ENCODE data around the gene SFR1.

The SFR1 gene, protein sequence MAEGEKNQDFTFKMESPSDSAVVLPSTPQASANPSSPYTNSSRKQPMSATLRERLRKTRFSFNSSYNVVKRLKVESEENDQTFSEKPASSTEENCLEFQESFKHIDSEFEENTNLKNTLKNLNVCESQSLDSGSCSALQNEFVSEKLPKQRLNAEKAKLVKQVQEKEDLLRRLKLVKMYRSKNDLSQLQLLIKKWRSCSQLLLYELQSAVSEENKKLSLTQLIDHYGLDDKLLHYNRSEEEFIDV

DNA sequence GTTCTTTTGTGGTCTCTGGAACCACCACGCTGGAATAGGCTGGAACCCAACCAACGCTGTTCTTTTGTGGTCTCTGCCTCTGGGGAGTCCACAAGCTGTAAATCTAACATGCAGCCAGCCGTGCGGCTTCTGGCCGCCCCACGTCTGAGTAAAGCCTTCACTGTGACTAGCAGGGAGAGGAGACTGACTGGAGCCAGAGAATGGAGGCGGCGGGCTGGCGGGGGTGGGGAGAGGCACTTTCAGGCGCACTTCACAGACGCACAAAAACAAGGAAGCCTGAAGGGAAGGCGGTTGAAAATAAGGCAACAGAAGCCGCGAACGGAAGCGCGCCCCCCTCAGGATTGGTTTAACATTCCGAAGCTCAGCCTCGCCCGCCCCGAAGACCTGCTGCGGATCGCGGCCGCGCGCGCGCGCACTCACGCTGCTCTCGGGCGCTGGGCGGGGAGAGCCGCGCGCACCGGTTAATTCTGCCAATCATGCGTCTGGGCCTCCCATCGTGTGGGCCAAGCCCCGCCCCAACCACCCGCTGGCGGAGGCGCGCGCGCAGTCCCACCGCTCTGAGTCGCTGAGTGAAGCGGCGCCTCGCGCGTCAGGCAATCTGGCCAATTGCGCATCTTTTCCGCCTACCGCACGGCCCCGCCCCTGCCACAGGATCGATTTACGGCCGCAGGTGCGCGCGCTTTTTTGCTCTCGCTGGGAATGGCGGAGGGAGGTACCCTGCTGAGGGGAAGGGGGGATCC lies at the start of gene SFR1:
SFR1 (plus strand) TSS at position 687 of the 740 bp plus-strand sequence; CDS start at position 700, 13 bp downstream.
- peak within 1 kb of the TSS; percentile 29 for H2AFZ ChIP-seq (ENCODE audit: low read length)
- peak within 1 kb of the TSS; percentile 81 for H3K27ac ChIP-seq (ENCODE audit: low read depth, low read length, poor library complexity, severe bottlenecking)
- H3K27me3 ChIP-seq (ENCODE audit: insufficient read depth, low read length): no peaks in the 10 kb centered on the region
- peak within 1 kb of the TSS; percentile 98 for H3K4me2 ChIP-seq (ENCODE audit: low read length)
- peak within 1 kb of the TSS; percentile 90 for H3K4me3 ChIP-seq (ENCODE audit: low read depth, low read length, poor library complexity, severe bottlenecking)
- H3K4me1 ChIP-seq (ENCODE audit: insufficient read depth, low read length, severe bottlenecking): peaks cover 29% of the 10 kb centered on the region
- no peaks in the 10 kb centered on the region for H3K9me3 ChIP-seq (ENCODE audit: low read length)
- no peaks in the 10 kb centered on the region for H4K20me1 ChIP-seq (ENCODE audit: insufficient read depth, low read length)
- H3K36me3 ChIP-seq (ENCODE audit: insufficient read depth, low read length): peaks cover 10% of the 10 kb centered on the region; the same call in 1 of the 2 replicates
- no peaks in the 10 kb centered on the region for H3K79me2 ChIP-seq (ENCODE audit: insufficient read depth, low read length)
- peak within 1 kb of the TSS; percentile 93 for H3K9ac ChIP-seq (ENCODE audit: low read length)
- no peaks in the 10 kb centered on the region for H3K9me2 ChIP-seq (ENCODE audit: low read depth, low read length)
- H3F3A ChIP-seq (ENCODE audit: insufficient read depth, low read length): no peaks in the 10 kb centered on the region
- TF ChIP-seq, protein P1, sequence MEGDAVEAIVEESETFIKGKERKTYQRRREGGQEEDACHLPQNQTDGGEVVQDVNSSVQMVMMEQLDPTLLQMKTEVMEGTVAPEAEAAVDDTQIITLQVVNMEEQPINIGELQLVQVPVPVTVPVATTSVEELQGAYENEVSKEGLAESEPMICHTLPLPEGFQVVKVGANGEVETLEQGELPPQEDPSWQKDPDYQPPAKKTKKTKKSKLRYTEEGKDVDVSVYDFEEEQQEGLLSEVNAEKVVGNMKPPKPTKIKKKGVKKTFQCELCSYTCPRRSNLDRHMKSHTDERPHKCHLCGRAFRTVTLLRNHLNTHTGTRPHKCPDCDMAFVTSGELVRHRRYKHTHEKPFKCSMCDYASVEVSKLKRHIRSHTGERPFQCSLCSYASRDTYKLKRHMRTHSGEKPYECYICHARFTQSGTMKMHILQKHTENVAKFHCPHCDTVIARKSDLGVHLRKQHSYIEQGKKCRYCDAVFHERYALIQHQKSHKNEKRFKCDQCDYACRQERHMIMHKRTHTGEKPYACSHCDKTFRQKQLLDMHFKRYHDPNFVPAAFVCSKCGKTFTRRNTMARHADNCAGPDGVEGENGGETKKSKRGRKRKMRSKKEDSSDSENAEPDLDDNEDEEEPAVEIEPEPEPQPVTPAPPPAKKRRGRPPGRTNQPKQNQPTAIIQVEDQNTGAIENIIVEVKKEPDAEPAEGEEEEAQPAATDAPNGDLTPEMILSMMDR (IDR thresholded peaks at IDR 0.05; ENCODE audit: low read length): peak; percentile 61
- no peak for TF ChIP-seq EZH2 (IDR thresholded peaks at IDR 0.05; ENCODE audit: borderline replicate concordance, low read length)

DNA sequence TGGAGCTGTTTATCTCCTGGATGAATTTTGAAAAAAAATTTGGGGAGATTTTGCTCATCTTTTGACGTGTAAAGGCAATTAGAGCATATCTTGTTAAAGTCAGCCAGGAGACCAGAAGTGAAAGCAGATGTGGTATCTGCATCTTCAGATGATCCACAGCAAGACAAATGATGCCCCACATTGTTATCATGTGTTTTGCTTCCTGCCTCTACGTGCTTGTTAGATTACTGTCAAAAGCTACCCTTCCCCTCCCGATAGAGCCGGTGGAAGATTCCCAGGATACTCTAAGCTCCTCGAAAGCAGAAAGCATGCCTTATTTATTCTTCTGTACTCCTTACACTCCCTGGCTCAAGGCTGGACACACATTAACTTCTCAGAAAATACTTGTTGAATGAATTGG lies 49.2 kb upstream of the SFR1 start:
- H4K20me1 ChIP-seq (ENCODE audit: insufficient read depth, low read length): no peaks in the 10 kb centered on the region
- no peaks in the 10 kb centered on the region for H3K4me1 ChIP-seq (ENCODE audit: insufficient read depth, low read length, severe bottlenecking)
- peaks cover 9% of the 10 kb centered on the region; the same call in 1 of the 2 replicates for H3K27me3 ChIP-seq (ENCODE audit: insufficient read depth, low read length)
- H3K79me2 ChIP-seq (ENCODE audit: insufficient read depth, low read length): no peaks in the 10 kb centered on the region
- no peak overlapping the region for H3K27ac ChIP-seq (ENCODE audit: low read depth, low read length, poor library complexity, severe bottlenecking)
- H3F3A ChIP-seq (ENCODE audit: insufficient read depth, low read length): no peaks in the 10 kb centered on the region
- H3K9me2 ChIP-seq (ENCODE audit: low read depth, low read length): no peaks in the 10 kb centered on the region
- H3K9me3 ChIP-seq (ENCODE audit: low read length): no peaks in the 10 kb centered on the region
- TF ChIP-seq, protein P1 (IDR thresholded peaks at IDR 0.05; ENCODE audit: low read length): no peak
- TF ChIP-seq EZH2 (IDR thresholded peaks at IDR 0.05; ENCODE audit: borderline replicate concordance, low read length): no peak
- no peaks in the 10 kb centered on the region for H3K36me3 ChIP-seq (ENCODE audit: insufficient read depth, low read length)
- H3K4me2 ChIP-seq (ENCODE audit: low read length): no peak overlapping the region
- no peak overlapping the region for H3K9ac ChIP-seq (ENCODE audit: low read length)
- H2AFZ ChIP-seq (ENCODE audit: low read length): no peak overlapping the region
- H3K4me3 ChIP-seq (ENCODE audit: low read depth, low read length, poor library complexity, severe bottlenecking): no peak overlapping the region

DNA sequence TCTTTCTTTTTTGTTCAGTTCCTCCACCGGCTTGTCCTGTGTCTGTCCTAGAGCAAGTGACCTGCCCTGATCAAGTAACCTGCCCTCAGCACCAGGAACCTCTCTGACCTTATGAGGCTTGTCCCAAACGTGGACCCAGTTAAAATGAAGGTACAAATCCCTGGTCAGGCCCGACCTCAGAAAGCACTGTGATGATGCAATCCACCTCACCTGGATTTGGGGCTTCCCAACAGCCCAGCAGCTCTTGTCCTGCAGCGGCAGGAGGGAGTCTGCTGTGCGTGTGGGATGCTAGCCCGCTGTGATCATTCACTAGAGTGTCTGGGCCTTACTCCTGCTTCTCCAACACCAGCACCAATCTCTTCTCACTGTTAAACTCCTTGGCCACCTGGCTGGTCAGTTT lies 47.5 kb upstream of the SFR1 start:
- TF ChIP-seq, protein P1 (IDR thresholded peaks at IDR 0.05; ENCODE audit: low read length): no peak
- TF ChIP-seq EZH2 (IDR thresholded peaks at IDR 0.05; ENCODE audit: borderline replicate concordance, low read length): no peak
- no peaks in the 10 kb centered on the region for H4K20me1 ChIP-seq (ENCODE audit: insufficient read depth, low read length)
- no peaks in the 10 kb centered on the region for H3K36me3 ChIP-seq (ENCODE audit: insufficient read depth, low read length)
- H3K4me2 ChIP-seq (ENCODE audit: low read length): no peak overlapping the region
- H3K4me1 ChIP-seq (ENCODE audit: insufficient read depth, low read length, severe bottlenecking): no peaks in the 10 kb centered on the region
- no peaks in the 10 kb centered on the region for H3K79me2 ChIP-seq (ENCODE audit: insufficient read depth, low read length)
- H3K27me3 ChIP-seq (ENCODE audit: insufficient read depth, low read length): peaks cover 9% of the 10 kb centered on the region; the same call in 1 of the 2 replicates
- H3K9me3 ChIP-seq (ENCODE audit: low read length): no peaks in the 10 kb centered on the region
- no peak overlapping the region for H2AFZ ChIP-seq (ENCODE audit: low read length)
- no peak overlapping the region for H3K9ac ChIP-seq (ENCODE audit: low read length)
- H3K4me3 ChIP-seq (ENCODE audit: low read depth, low read length, poor library complexity, severe bottlenecking): no peak overlapping the region
- H3K9me2 ChIP-seq (ENCODE audit: low read depth, low read length): no peaks in the 10 kb centered on the region
- no peaks in the 10 kb centered on the region for H3F3A ChIP-seq (ENCODE audit: insufficient read depth, low read length)
- no peak overlapping the region for H3K27ac ChIP-seq (ENCODE audit: low read depth, low read length, poor library complexity, severe bottlenecking)
